Parathyroid adenoma (tissue), 2 donors: ENCODE results near the gene OR8B8.

Source experiments
- H2AFZ ChIP-seq: fragments of 300-600 bp; sonication (generic); one replicate; pipeline ENCODE4 v1.7.0; 2017; ENCODE audit warnings: antibody characterized with exemption, mild to moderate bottlenecking
- H3K27ac ChIP-seq: fragments of 300-600 bp; sonication (generic); one replicate; pipeline ENCODE4 v1.7.0; 2017
- H3K27me3 ChIP-seq: fragments of 300-600 bp; sonication (generic); one replicate; pipeline ENCODE4 v1.7.0; 2017; ENCODE audit warnings: low read length; ENCODE audit not compliant: control insufficient read depth, insufficient read depth
- H3K36me3 ChIP-seq: fragments of 300-600 bp; sonication (generic); one replicate; pipeline ENCODE4 v1.7.0; 2017; ENCODE audit warnings: low read length; ENCODE audit not compliant: control insufficient read depth, insufficient read depth
- H3K4me1 ChIP-seq: fragments of 300-600 bp; sonication (generic); one replicate; pipeline ENCODE4 v1.7.0; 2017; ENCODE audit warnings: control low read depth
- H3K4me2 ChIP-seq: fragments of 300-600 bp; sonication (generic); one replicate; pipeline ENCODE4 v1.7.0; 2017; ENCODE audit warnings: low read length
- H3K4me3 ChIP-seq: fragments of 300-600 bp; sonication (generic); one replicate; pipeline ENCODE4 v1.7.0; 2017; ENCODE audit warnings: low read depth, low read length
- H3K79me2 ChIP-seq: fragments of 300-600 bp; sonication (generic); one replicate; pipeline ENCODE4 v1.7.0; 2017; ENCODE audit warnings: control low read depth
- H3K9ac ChIP-seq: fragments of 300-600 bp; sonication (generic); one replicate; pipeline ENCODE4 v1.7.0; 2017; ENCODE audit warnings: mild to moderate bottlenecking
- H3K9me3 ChIP-seq: fragments of 300-600 bp; sonication (generic); one replicate; pipeline ENCODE4 v1.7.0; 2017; ENCODE audit warnings: low read length; ENCODE audit not compliant: control insufficient read depth
- CTCF ChIP-seq: fragments of 300-600 bp; sonication (generic); IDR thresholded peaks from one replicate; pipeline ENCODE4 v1.7.0; 2017; ENCODE audit warnings: antibody characterized with exemption, mild to moderate bottlenecking
- donor health status: primary hyperparathyroidism.

The OR8B8 gene

GRCh38 chr11:124442847-124443246 is 2.6 kb downstream of the OR8B8 start:
- H2AFZ ChIP-seq: no peak overlapping the region
- no peaks in the 10 kb centered on the region for H3K36me3 ChIP-seq
- H3K27ac ChIP-seq: no peak overlapping the region
- no peaks in the 10 kb centered on the region for H3K27me3 ChIP-seq
- no peaks in the 10 kb centered on the region for H3K9me3 ChIP-seq
- no peak overlapping the region for H3K4me3 ChIP-seq
- no peaks in the 10 kb centered on the region for H3K4me1 ChIP-seq
- no peak overlapping the region for H3K9ac ChIP-seq
- H3K79me2 ChIP-seq: no peaks in the 10 kb centered on the region
- no peak overlapping the region for H3K4me2 ChIP-seq
- no peak for TF ChIP-seq CTCF

GRCh38 chr11:124442442-124442841 is 3.1 kb downstream of the OR8B8 start:
- H3K79me2 ChIP-seq: no peaks in the 10 kb centered on the region
- no peak overlapping the region for H3K27ac ChIP-seq
- H3K9ac ChIP-seq: no peak overlapping the region
- no peaks in the 10 kb centered on the region for H3K4me1 ChIP-seq
- no peak for TF ChIP-seq CTCF
- H3K36me3 ChIP-seq: no peaks in the 10 kb centered on the region
- no peak overlapping the region for H2AFZ ChIP-seq
- no peaks in the 10 kb centered on the region for H3K27me3 ChIP-seq
- H3K9me3 ChIP-seq: no peaks in the 10 kb centered on the region
- H3K4me2 ChIP-seq: no peak overlapping the region
- no peak overlapping the region for H3K4me3 ChIP-seq

GRCh38 chr11:124441519-124441918 is 4.0 kb downstream of the OR8B8 start:
- Histone ChIP-seq H3K9ac (no peak overlapping the region), H3K79me2 (no peaks in the 10 kb centered on the region), H3K36me3 (no peaks in the 10 kb centered on the region), H3K27me3 (no peaks in the 10 kb centered on the region), H3K4me2 (no peak overlapping the region), H3K4me3 (no peak overlapping the region), H2AFZ (no peak overlapping the region), H3K9me3 (no peaks in the 10 kb centered on the region), H3K27ac (no peak overlapping the region), H3K4me1 (no peaks in the 10 kb centered on the region)
- no peak for TF ChIP-seq CTCF

- no peaks in the 10 kb centered on the region for H3K9me3 ChIP-seq
- no peak for TF ChIP-seq CTCF
These were observed 4.4 kb downstream of the OR8B8 start for GRCh38 chr11:124441081-124441480.

GRCh38 chr11:124440608-124441007 is 4.9 kb downstream of the OR8B8 start:
- H3K4me2 ChIP-seq: no peak overlapping the region
- no peaks in the 10 kb centered on the region for H3K36me3 ChIP-seq
- no peaks in the 10 kb centered on the region for H3K4me1 ChIP-seq
- H3K27ac ChIP-seq: no peak overlapping the region
- H2AFZ ChIP-seq: no peak overlapping the region
- H3K79me2 ChIP-seq: no peaks in the 10 kb centered on the region
- TF ChIP-seq CTCF: no peak
- no peaks in the 10 kb centered on the region for H3K9me3 ChIP-seq
- no peak overlapping the region for H3K4me3 ChIP-seq
- H3K9ac ChIP-seq: no peak overlapping the region
- no peaks in the 10 kb centered on the region for H3K27me3 ChIP-seq

More at GRCh38 chr11:124441081-124441480, 4.4 kb downstream of the OR8B8 start:
- no peak overlapping the region for H3K9ac ChIP-seq
- no peak overlapping the region for H2AFZ ChIP-seq
- no peaks in the 10 kb centered on the region for H3K79me2 ChIP-seq
- H3K4me1 ChIP-seq: no peaks in the 10 kb centered on the region
- H3K27me3 ChIP-seq: no peaks in the 10 kb centered on the region
- H3K36me3 ChIP-seq: no peaks in the 10 kb centered on the region
- no peak overlapping the region for H3K4me2 ChIP-seq
- H3K27ac ChIP-seq: no peak overlapping the region
- no peak overlapping the region for H3K4me3 ChIP-seq
